Stimulated activated naive B cell treated with anti-CD40 and anti-IgM and Interleukin-4, amounts not matched to agents 10 μg/mL and 1 μg/mL and 100 μg/mL, for 72 hours (primary cell): ENCODE measurements around the gene DDX50.
A peak's percentile ranks its signal among the peaks of the same experiment; 100 is the strongest.
"Not testable (repeated sequence)": the region's sequence is repeated elsewhere in the genome, so short reads cannot be mapped to it uniquely, and the experiment has no call there.

Experiments used
- ATAC-seq, 2 donors: fragments of 150-1000 bp; cut with Tn5 transposase; replicated peaks; 2 replicates each; pipeline ENCODE4 v1.10.0; 2021; ENCODE audit warnings: moderate library complexity in 1 of 2
- DNase-seq: peaks from one replicate; pipeline ENCODE4 v3.0.0; 2021
- H3K27ac Mint-ChIP-seq: one replicate; pipeline ENCODE4 v1.8.0; 2022; ENCODE audit warnings: mild to moderate bottlenecking, mixed read lengths
- H3K27me3 Mint-ChIP-seq, 2 donors: one replicate each; pipeline ENCODE4 v1.8.0; 2022; ENCODE audit warnings: mixed read lengths in 2 of 2
- H3K36me3 Mint-ChIP-seq, 2 donors: one replicate each; pipeline ENCODE4 v1.8.0; 2022; ENCODE audit warnings: mixed read lengths in 2 of 2, mild to moderate bottlenecking in 1 of 2
- H3K4me1 Mint-ChIP-seq, 2 donors: one replicate each; pipeline ENCODE4 v1.8.0; 2022; ENCODE audit warnings: mixed read lengths in 2 of 2, mild to moderate bottlenecking in 1 of 2
- H3K4me3 Mint-ChIP-seq, 2 donors: one replicate each; pipeline ENCODE4 v1.8.0; 2022; ENCODE audit warnings: mild to moderate bottlenecking in 2 of 2, mixed read lengths in 2 of 2, moderate library complexity in 1 of 2
- H3K9me3 Mint-ChIP-seq, 2 donors: one replicate each; pipeline ENCODE4 v1.8.0; 2022; ENCODE audit warnings: mixed read lengths in 2 of 2, mild to moderate bottlenecking in 1 of 2

Gene DDX50

GRCh38 chr10:68938884-68939283, 37.8 kb downstream of the DDX50 start:
- no peaks in the 10 kb centered on the region for H3K4me1 Mint-ChIP-seq
- no peak overlapping the region for H3K27ac Mint-ChIP-seq
- DNase-seq, result no peak
- H3K36me3 Mint-ChIP-seq, result peaks cover 17 to 25% of the 10 kb centered on the region in 2 donors
- no peak for ATAC-seq
- H3K27me3 Mint-ChIP-seq, result no peaks in the 10 kb centered on the region
- H3K4me3 Mint-ChIP-seq, result no peak overlapping the region
- no peaks in the 10 kb centered on the region for H3K9me3 Mint-ChIP-seq

- peaks cover 22 to 30% of the 10 kb centered on the region in 2 donors for H3K36me3 Mint-ChIP-seq
- ATAC-seq, H3K4me1 Mint-ChIP-seq: not testable (repeated sequence)
Observed at GRCh38 chr10:68940917-68941316, 39.8 kb downstream of the DDX50 start.

GRCh38 chr10:68950598-68950997, 49.5 kb downstream of the DDX50 start:
- H3K4me1 Mint-ChIP-seq, result no peaks in the 10 kb centered on the region
- H3K27ac Mint-ChIP-seq, result no peak overlapping the region
- H3K27me3 Mint-ChIP-seq, result no peaks in the 10 kb centered on the region
- DNase-seq (no peak), ATAC-seq (no peak)
- H3K4me3 Mint-ChIP-seq, result no peak overlapping the region
- H3K36me3 Mint-ChIP-seq, result peaks cover 10 to 18% of the 10 kb centered on the region in 2 donors
- no peaks in the 10 kb centered on the region for H3K9me3 Mint-ChIP-seq

More at GRCh38 chr10:68940917-68941316, 39.8 kb downstream of the DDX50 start:
- H3K4me3 Mint-ChIP-seq, DNase-seq, H3K9me3 Mint-ChIP-seq, H3K27me3 Mint-ChIP-seq, H3K27ac Mint-ChIP-seq: not testable (repeated sequence)

- no peak for ATAC-seq
- Mint-ChIP-seq H3K27ac (peak overlapping the region; percentile 80), H3K4me1 (peaks cover 15 to 27% of the 10 kb centered on the region in 2 donors), H3K27me3 (no peaks in the 10 kb centered on the region), H3K9me3 (no peaks in the 10 kb centered on the region), H3K4me3 (peak overlapping the region; percentile 44 to 99), H3K36me3 (peaks cover 27 to 36% of the 10 kb centered on the region in 2 donors)
- no peak for DNase-seq
Observed at GRCh38 chr10:68954904-68955303, 53.8 kb downstream of the DDX50 start.

DNA sequence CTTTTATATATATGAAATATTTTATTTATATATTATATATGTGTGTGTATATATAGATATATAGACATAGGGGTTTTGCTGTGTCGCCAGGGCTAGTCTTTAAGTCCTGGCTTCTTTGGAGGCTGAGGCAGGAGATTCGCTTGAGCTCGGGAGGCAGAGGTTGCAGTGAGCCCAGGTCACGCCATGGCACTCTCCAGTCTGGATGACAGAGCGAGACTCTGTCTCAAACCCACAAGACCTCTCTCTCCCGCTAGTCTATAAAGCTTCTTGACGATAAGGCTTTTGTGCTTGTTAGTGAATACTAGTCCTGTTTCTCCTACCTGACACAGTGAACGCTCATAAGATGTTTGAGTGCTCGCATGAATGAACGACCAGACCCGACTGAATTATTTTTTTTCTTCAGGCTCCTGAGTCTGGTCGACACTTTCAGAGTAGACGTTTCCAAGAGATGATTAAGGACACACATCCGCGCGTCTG, 54.3 kb downstream of the DDX50 start:
- Mint-ChIP-seq H3K36me3 (peaks cover 30 to 39% of the 10 kb centered on the region in 2 donors), H3K4me1 (peaks cover 17 to 31% of the 10 kb centered on the region in 2 donors), H3K27me3 (no peaks in the 10 kb centered on the region), H3K27ac (peak overlapping the region; percentile 99), H3K4me3 (peak overlapping the region; percentile 95 to 99), H3K9me3 (no peaks in the 10 kb centered on the region)
- ATAC-seq (peak; percentile 24 to 34), DNase-seq (no peak)

DNA sequence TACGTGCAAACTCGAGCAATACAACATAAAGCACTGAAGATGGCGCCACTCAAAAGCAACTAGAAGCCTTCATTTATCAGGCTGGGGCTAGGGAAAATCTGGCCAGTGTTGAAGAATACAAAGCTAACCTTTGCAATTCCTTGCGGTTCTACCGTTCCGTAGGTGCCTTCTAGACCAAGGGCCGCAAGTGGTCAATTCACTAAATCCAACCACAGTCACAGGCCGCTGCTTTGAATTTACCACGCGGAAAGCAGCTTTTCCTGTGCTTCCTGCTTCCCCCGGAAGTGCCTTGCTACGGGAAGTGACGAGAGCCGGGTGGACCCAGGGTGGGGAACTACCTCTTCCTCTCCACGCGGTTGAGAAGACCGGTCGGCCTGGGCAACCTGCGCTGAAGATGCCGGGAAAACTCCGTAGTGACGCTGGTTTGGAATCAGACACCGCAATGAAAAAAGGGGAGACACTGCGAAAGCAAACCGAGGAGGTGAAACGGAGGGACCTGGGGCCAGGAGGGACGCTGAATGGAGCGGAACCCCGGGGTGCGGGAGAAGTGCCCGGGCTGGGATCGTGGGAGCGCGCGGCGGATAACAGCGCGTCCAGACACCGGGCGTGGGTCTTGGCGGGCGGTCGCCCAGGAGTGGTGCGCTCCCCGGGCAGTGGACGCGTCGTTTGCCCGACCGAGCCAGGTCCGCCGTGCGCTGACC, 54.9 kb downstream of the DDX50 start, which contains the start of gene DDX21:
Gene DDX21, plus strand, starts transcription at position 339 of the 701 bp plus-strand sequence. Its CDS starts 56 bp downstream, at position 395.
- H3K36me3 Mint-ChIP-seq, result peaks cover 30 to 39% of the 10 kb centered on the region in 2 donors
- peak within 1 kb of the TSS; percentile 99 for H3K27ac Mint-ChIP-seq
- ATAC-seq, result peak; percentile 89 to 91
- H3K9me3 Mint-ChIP-seq, result no peaks in the 10 kb centered on the region
- DNase-seq, result peak; percentile 90
- no peaks in the 10 kb centered on the region for H3K27me3 Mint-ChIP-seq
- H3K4me3 Mint-ChIP-seq, result peak within 1 kb of the TSS; percentile 95 to 99
- peaks cover 17 to 31% of the 10 kb centered on the region in 2 donors for H3K4me1 Mint-ChIP-seq

GRCh38 chr10:68957284-68957615, 56.1 kb downstream of the DDX50 start:
- Mint-ChIP-seq H3K36me3 (peaks cover 30 to 46% of the 10 kb centered on the region in 2 donors), H3K4me3 (peak overlapping the region; percentile 95 to 99), H3K27ac (peak overlapping the region; percentile 99), H3K4me1 (peaks cover 20 to 39% of the 10 kb centered on the region in 2 donors), H3K9me3 (no peaks in the 10 kb centered on the region), H3K27me3 (no peaks in the 10 kb centered on the region)
- ATAC-seq (no peak), DNase-seq (no peak)

GRCh38 chr10:68957654-68958053, 56.5 kb downstream of the DDX50 start:
- no peak for DNase-seq
- Mint-ChIP-seq H3K4me1 (peaks cover 20 to 41% of the 10 kb centered on the region in 2 donors), H3K36me3 (peaks cover 31 to 47% of the 10 kb centered on the region in 2 donors), H3K27ac (peak overlapping the region; percentile 99), H3K27me3 (no peaks in the 10 kb centered on the region), H3K4me3 (peak overlapping the region; percentile 95 to 99), H3K9me3 (no peaks in the 10 kb centered on the region)
- no peak for ATAC-seq

DNA sequence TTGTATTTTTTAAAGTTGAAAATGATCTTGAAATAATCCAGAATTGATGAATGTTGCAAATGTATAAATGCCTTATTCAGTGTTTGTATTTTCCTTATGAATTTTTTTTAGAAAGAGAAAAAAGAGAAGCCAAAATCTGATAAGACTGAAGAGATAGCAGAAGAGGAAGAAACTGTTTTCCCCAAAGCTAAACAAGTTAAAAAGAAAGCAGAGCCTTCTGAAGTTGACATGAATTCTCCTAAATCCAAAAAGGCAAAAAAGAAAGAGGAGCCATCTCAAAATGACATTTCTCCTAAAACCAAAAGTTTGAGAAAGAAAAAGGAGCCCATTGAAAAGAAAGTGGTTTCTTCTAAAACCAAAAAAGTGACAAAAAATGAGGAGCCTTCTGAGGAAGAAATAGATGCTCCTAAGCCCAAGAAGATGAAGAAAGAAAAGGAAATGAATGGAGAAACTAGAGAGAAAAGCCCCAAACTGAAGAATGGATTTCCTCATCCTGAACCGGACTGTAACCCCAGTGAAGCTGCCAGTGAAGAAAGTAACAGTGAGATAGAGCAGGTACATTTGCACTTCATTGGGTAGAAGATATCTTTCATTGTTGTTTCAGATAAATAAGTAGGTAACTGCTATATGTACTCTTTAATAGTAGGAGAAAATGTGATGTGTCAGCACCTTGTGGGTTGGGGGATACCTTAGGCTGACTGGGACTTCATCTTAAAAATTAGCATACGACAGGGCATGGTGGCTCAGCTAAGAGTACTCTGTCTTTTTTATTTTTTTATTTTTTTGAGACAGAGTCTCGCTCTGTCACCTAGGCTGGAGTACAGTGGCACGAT, 58.8 kb downstream of the DDX50 start:
- peak overlapping the region; percentile 75 for H3K27ac Mint-ChIP-seq
- DNase-seq, result no peak
- no peaks in the 10 kb centered on the region for H3K9me3 Mint-ChIP-seq
- peaks cover 36 to 50% of the 10 kb centered on the region in 2 donors for H3K36me3 Mint-ChIP-seq
- no peaks in the 10 kb centered on the region for H3K27me3 Mint-ChIP-seq
- H3K4me1 Mint-ChIP-seq, result peaks cover 22 to 41% of the 10 kb centered on the region in 2 donors
- H3K4me3 Mint-ChIP-seq, result peak overlapping the region; percentile 30 to 41
- no peak for ATAC-seq

DNA sequence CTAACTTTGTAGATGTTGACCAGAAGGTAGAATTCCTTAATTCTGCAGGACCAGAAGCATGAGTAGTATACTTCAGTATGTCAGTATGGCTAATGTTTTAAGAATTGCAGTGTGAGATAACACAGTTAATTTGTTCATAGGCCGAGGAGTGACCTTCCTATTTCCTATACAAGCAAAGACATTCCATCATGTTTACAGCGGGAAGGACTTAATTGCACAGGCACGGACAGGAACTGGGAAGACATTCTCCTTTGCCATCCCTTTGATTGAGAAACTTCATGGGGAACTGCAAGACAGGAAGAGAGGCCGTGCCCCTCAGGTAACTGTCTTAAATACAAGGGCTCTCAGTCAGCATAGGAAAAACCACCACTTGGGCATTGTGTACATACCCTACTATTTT, 62.0 kb downstream of the DDX50 start:
- H3K36me3 Mint-ChIP-seq, result peaks cover 31 to 53% of the 10 kb centered on the region in 2 donors
- ATAC-seq (no peak), DNase-seq (no peak)
- peaks cover 17 to 29% of the 10 kb centered on the region in 2 donors for H3K4me1 Mint-ChIP-seq
- no peaks in the 10 kb centered on the region for H3K27me3 Mint-ChIP-seq
- no peak overlapping the region for H3K27ac Mint-ChIP-seq
- H3K9me3 Mint-ChIP-seq, result no peaks in the 10 kb centered on the region
- no peak overlapping the region for H3K4me3 Mint-ChIP-seq

- no peaks in the 10 kb centered on the region for H3K9me3 Mint-ChIP-seq
- H3K4me3 Mint-ChIP-seq, result no peak overlapping the region
- peaks cover 41 to 68% of the 10 kb centered on the region in 2 donors for H3K36me3 Mint-ChIP-seq
- ATAC-seq (no peak), DNase-seq (no peak)
- H3K27me3 Mint-ChIP-seq, result no peaks in the 10 kb centered on the region
- no peak overlapping the region for H3K27ac Mint-ChIP-seq
- H3K4me1 Mint-ChIP-seq, result peaks cover 0 to 2% of the 10 kb centered on the region in 2 donors
Observed at GRCh38 chr10:68973975-68974374, 72.9 kb downstream of the DDX50 start.

DNA sequence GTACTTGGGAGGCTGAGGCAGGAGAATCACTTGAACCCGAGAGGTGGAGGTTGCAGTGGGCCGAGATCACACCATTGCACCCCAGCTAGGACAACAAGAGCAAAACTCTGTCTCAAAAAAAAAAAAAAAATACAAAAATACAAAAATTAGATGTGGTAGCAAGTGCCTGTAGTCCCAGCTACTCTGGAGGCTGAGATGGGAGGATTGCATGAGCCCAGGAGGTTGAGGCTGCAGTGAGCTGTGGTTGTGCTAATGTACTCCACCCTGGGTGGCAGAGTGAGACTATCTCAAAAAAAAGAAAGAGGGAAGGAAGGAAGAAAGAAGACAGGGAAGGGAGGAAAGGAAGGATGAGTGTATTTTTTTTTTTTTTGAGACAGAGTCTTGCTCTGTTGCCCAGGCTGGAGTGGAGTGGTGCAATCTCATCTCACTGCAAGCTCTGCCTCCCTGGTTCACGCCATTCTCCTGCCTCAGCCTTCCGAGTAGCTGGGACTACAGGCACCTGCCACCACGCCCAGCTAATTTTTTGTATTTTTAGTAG, 74.9 kb downstream of the DDX50 start:
- ATAC-seq, H3K4me1 Mint-ChIP-seq, H3K4me3 Mint-ChIP-seq, H3K27me3 Mint-ChIP-seq, H3K27ac Mint-ChIP-seq, DNase-seq, H3K9me3 Mint-ChIP-seq: not testable (repeated sequence)
- peaks cover 44 to 70% of the 10 kb centered on the region in 2 donors for H3K36me3 Mint-ChIP-seq

- H3K4me1 Mint-ChIP-seq, H3K4me3 Mint-ChIP-seq, H3K27ac Mint-ChIP-seq, DNase-seq, ATAC-seq, H3K27me3 Mint-ChIP-seq, H3K9me3 Mint-ChIP-seq: not testable (repeated sequence)
- peaks cover 36 to 61% of the 10 kb centered on the region in 2 donors for H3K36me3 Mint-ChIP-seq
Observed at GRCh38 chr10:68979738-68980137, 78.6 kb downstream of the DDX50 start.

DNA sequence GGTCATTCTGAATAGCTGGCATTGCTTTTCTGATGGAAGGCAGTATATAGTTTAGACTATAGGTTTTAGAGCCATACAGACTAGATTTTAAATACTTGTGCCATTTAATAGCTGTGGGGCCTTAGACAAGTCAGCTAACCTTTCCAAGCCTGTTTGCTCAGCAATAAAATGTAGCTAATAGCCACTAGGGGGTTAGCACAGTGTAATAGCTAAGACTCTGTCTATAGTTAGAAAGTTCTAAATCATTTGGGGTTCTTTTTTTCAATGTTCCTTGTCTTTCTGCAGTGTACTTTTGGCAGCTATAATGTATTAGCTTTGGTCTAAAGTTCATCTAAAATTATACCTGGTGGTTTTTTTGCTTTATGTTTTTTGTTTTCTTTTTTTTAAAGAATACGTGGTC, 80.0 kb downstream of the DDX50 start:
- Mint-ChIP-seq H3K4me3 (no peak overlapping the region), H3K27ac (no peak overlapping the region), H3K4me1 (no peaks in the 10 kb centered on the region), H3K36me3 (peaks cover 34 to 54% of the 10 kb centered on the region in 2 donors), H3K27me3 (no peaks in the 10 kb centered on the region), H3K9me3 (no peaks in the 10 kb centered on the region)
- no peak for DNase-seq
- peak in 1 of 2 donors; percentile 56 for ATAC-seq
